Epithelial cell of proximal tubule (primary cell): ENCODE data around the gene DVL3. TPM values are rescaled to one million over a fixed set of nuclear protein-coding genes. Genes with fewer than 3 reads are reported as not detected.

Source experiments
- DNase-seq: peaks from one replicate; pipeline ENCODE4 v3.0.0-alpha.2; 2011; ENCODE audit warnings: low read depth
- H3K4me3 ChIP-seq: 2 replicates; pipeline ENCODE4 v1.5.1; 2011; ENCODE audit warnings: low read depth, mild to moderate bottlenecking, low read length
- CTCF ChIP-seq: conservative IDR thresholded peaks from 2 replicates; pipeline ENCODE4 v1.5.1; 2012; ENCODE audit warnings: low read depth, mild to moderate bottlenecking, low read length
- total RNA-seq: library from RNA; depleted of rRNA; stranded (reverse); fragments of >200 nt; gene quantifications from 2 replicates; pipeline ENCODE4 v1.2.3, GENCODE V29; 2015

The DVL3 gene
- total RNA-seq, 1 donor from 2014 or later = 38.2 TPM

- DNase-seq = no peak
- no peak for TF ChIP-seq CTCF
- H3K4me3 ChIP-seq = peak overlapping the region; percentile 91
Observed at GRCh38 chr3:184175981-184176376, 20.8 kb downstream of the DVL3 start.

- TF ChIP-seq CTCF = no peak
- H3K4me3 ChIP-seq = peak overlapping the region; percentile 91
- peak; percentile 76 for DNase-seq
Observed at GRCh38 chr3:184176377-184177330, 21.5 kb downstream of the DVL3 start.

GRCh38 chr3:184177331-184177731, 22.2 kb downstream of the DVL3 start:
- H3K4me3 ChIP-seq = peak overlapping the region; percentile 91
- DNase-seq = no peak
- no peak for TF ChIP-seq CTCF

- peak overlapping the region; percentile 91 for H3K4me3 ChIP-seq
- DNase-seq = no peak
- no peak for TF ChIP-seq CTCF
Observed at GRCh38 chr3:184177767-184178306, 22.7 kb downstream of the DVL3 start.

- no peak for TF ChIP-seq CTCF
- DNase-seq = no peak
- no peak overlapping the region for H3K4me3 ChIP-seq
Observed at GRCh38 chr3:184178521-184179138, 23.5 kb downstream of the DVL3 start.

- H3K4me3 ChIP-seq = no peak overlapping the region
- DNase-seq = no peak
- TF ChIP-seq CTCF = no peak
Observed at GRCh38 chr3:184180165-184180564, 25.0 kb downstream of the DVL3 start.
